ENCODE data around the gene ELF4. TPM values are rescaled to one million over a fixed set of nuclear protein-coding genes. Genes with fewer than 3 reads are reported as not detected.

Gene ELF4
- total and polyA plus RNA-seq, 2 donors = 11.3 to 13.7 TPM

- DNase-seq (ENCODE audit: extremely low spot score) = no peak
- Histone ChIP-seq H3K4me3 (ENCODE audit: low read depth, low read length) (no peak overlapping the region), H3K4me1 (ENCODE audit: insufficient read depth) (peaks cover 1% of the 10 kb centered on the region), H3K36me3 (ENCODE audit: insufficient read depth) (no peaks in the 10 kb centered on the region), H3K27ac (ENCODE audit: low read depth) (no peak overlapping the region)
- 36% methylated on average over 10 of the region's 10 CpGs for WGBS
Measured at GRCh38 chrX:130106071-130106470, 4.2 kb downstream of the ELF4 start.

DNA sequence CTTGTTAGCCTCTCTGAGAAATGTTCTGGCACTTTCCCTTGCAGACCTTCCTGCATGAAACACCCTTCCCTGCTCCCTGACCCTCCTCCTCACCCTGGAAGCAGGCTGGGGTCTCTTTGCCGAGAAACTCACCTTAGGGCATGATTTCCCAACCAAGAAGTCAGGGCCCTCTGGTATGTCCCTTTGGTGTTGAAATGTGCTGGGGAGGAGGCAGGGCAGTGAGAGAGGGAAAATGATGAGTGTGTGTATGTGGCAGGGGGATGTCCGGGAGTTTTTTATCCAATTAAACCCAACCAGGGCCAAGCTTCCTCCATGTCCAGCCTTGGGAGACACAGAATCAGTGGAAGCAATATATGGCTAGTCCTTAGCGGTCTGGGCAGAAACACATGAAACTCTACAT, 5.1 kb downstream of the ELF4 start:
- no peak overlapping the region for H3K27ac ChIP-seq (ENCODE audit: low read depth)
- no peak for DNase-seq (ENCODE audit: extremely low spot score)
- H3K4me3 ChIP-seq (ENCODE audit: low read depth, low read length) = no peak overlapping the region
- H3K36me3 ChIP-seq (ENCODE audit: insufficient read depth) = no peaks in the 10 kb centered on the region
- peaks cover 1% of the 10 kb centered on the region for H3K4me1 ChIP-seq (ENCODE audit: insufficient read depth)
- 80% methylated on average over 3 of the region's 3 CpGs for WGBS

DNA sequence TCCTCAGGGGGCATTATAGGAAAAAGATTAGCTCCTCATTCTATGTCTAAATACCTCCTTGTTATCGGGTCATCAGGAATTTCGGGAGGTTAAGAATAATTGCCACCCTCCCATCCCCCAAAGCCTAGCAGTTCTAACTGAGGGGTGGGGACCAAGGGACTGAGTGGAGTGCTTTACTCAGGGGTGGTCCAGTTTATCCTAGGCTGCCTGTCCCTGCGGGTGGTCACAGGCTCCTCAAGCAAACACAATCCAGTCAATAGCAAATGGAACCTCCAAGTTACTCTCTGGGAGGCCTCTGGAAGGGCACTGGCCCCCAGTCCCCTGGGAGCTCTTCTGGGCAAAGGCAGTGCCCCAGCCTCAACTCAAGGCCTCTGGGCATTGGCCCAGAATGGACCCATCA, 6.7 kb downstream of the ELF4 start:
- no peak overlapping the region for H3K27ac ChIP-seq (ENCODE audit: low read depth)
- 53% methylated on average over 3 of the region's 3 CpGs for WGBS
- H3K4me1 ChIP-seq (ENCODE audit: insufficient read depth) = peaks cover 1% of the 10 kb centered on the region

GRCh38 chrX:130100180-130100579, 10.1 kb downstream of the ELF4 start:
- H3K36me3 ChIP-seq (ENCODE audit: insufficient read depth) = no peaks in the 10 kb centered on the region
- H3K4me3 ChIP-seq (ENCODE audit: low read depth, low read length) = no peak overlapping the region
- DNase-seq (ENCODE audit: extremely low spot score) = no peak
- WGBS = 51% methylated on average over 5 of the region's 5 CpGs
- peaks cover 3% of the 10 kb centered on the region for H3K4me1 ChIP-seq (ENCODE audit: insufficient read depth)
- H3K27ac ChIP-seq (ENCODE audit: low read depth) = peak overlapping the region; percentile 64

More for the DNA sequence above, 6.7 kb downstream of the ELF4 start:
- H3K4me3 ChIP-seq (ENCODE audit: low read depth, low read length) = no peak overlapping the region
- no peak for DNase-seq (ENCODE audit: extremely low spot score)
- H3K36me3 ChIP-seq (ENCODE audit: insufficient read depth) = no peaks in the 10 kb centered on the region

DNA sequence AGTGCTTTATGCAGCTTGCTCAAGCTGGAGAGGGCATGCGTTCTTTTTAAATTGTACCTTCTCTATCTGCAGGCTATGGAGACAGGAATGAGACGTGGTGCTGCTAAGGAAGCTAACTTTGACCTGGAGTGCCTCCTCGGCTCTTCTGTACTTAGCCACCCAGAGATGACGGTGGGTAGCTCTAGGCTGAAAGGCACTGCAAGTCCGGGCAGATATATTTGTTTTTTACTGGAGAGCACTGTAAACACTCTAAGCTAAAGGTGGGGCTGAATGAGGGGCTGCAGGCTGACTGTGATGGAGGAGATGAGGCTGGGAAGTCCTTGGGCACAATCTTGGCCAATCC, 12.1 kb downstream of the ELF4 start:
- Histone ChIP-seq H3K27ac (ENCODE audit: low read depth) (peak overlapping the region; percentile 61), H3K4me3 (ENCODE audit: low read depth, low read length) (no peak overlapping the region), H3K36me3 (ENCODE audit: insufficient read depth) (no peaks in the 10 kb centered on the region), H3K4me1 (ENCODE audit: insufficient read depth) (peaks cover 5% of the 10 kb centered on the region)
- WGBS = 48% methylated on average over 5 of the region's 5 CpGs
- DNase-seq (ENCODE audit: extremely low spot score) = no peak

DNA sequence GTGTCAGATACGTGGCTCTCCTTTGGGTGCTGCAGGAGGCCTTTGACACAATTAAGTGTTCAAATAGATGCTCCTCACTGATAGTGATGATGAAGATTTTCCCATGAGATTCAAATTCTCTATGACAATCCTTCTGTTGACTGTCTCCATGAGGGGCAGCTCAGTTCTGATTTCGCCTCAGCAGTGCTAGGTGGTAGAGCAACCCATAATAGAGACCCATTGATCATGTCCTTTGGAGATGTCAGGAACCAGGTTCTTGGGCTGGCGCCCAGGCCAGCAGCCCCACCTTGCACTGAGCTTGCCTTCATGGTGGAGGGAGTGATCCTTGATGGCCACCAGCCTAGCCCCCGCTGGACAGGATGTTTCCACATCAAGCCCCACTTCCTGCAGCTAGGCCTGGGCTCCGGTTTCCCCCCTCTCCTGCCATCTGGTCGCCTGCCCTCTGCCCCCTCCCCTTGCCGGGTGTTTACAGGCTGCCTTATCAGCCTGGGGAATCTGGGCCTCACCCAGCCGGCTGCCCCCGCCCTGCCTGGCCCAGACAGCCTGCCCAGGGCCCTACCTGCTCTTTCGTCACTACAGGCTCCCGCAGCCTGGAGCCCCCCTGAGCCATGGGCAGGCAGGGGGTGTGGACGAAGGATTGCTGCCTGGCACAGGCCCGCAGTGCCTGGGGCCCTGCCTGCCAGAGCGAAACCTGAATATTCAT, 12.6 kb downstream of the ELF4 start:
- DNase-seq (ENCODE audit: extremely low spot score) = no peak
- Histone ChIP-seq H3K27ac (ENCODE audit: low read depth) (peak overlapping the region; percentile 61), H3K4me1 (ENCODE audit: insufficient read depth) (peaks cover 5% of the 10 kb centered on the region), H3K36me3 (ENCODE audit: insufficient read depth) (no peaks in the 10 kb centered on the region), H3K4me3 (ENCODE audit: low read depth, low read length) (no peak overlapping the region)
- 53% methylated on average over 14 of the region's 14 CpGs for WGBS

- H3K36me3 ChIP-seq (ENCODE audit: insufficient read depth) = no peaks in the 10 kb centered on the region
- WGBS = 81% methylated on average over 6 of the region's 6 CpGs
Measured at GRCh38 chrX:130095249-130096030, 14.9 kb downstream of the ELF4 start.

DNA sequence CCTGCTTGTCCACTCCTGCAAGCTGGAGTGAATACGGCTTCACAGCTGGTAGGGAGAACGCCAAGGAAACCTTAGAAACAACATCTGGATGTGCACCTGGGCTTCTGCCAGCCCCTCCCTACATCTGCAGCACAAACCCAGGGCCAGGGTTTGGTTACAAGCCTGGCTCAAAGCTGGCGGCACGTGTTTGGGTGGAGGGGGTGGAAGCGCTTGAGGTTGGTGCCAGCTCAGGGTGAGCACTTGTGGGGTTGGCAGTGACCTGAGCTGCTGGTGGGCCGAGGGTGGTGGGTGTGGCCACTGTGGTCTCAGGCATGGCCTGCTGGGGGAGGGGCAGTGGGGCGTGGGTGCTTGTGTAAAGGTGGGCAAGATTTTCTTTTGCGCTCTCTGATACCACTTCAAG, 15.6 kb downstream of the ELF4 start:
- no peak overlapping the region for H3K4me3 ChIP-seq (ENCODE audit: low read depth, low read length)
- no peaks in the 10 kb centered on the region for H3K36me3 ChIP-seq (ENCODE audit: insufficient read depth)
- no peak for DNase-seq (ENCODE audit: extremely low spot score)
- H3K27ac ChIP-seq (ENCODE audit: low read depth) = no peak overlapping the region
- peaks cover 6% of the 10 kb centered on the region for H3K4me1 ChIP-seq (ENCODE audit: insufficient read depth)
- 71% methylated on average over 8 of the region's 8 CpGs for WGBS

More at GRCh38 chrX:130095249-130096030, 14.9 kb downstream of the ELF4 start:
- DNase-seq (ENCODE audit: extremely low spot score) = no peak
- Histone ChIP-seq H3K4me3 (ENCODE audit: low read depth, low read length) (no peak overlapping the region), H3K27ac (ENCODE audit: low read depth) (no peak overlapping the region), H3K4me1 (ENCODE audit: insufficient read depth) (peaks cover 6% of the 10 kb centered on the region)

GRCh38 chrX:130093271-130093670, 17.0 kb downstream of the ELF4 start:
- 84% methylated on average over 2 of the region's 2 CpGs for WGBS
- no peak overlapping the region for H3K27ac ChIP-seq (ENCODE audit: low read depth)
- DNase-seq (ENCODE audit: extremely low spot score) = no peak
- no peaks in the 10 kb centered on the region for H3K36me3 ChIP-seq (ENCODE audit: insufficient read depth)
- no peak overlapping the region for H3K4me3 ChIP-seq (ENCODE audit: low read depth, low read length)
- H3K4me1 ChIP-seq (ENCODE audit: insufficient read depth) = peaks cover 5% of the 10 kb centered on the region

DNA sequence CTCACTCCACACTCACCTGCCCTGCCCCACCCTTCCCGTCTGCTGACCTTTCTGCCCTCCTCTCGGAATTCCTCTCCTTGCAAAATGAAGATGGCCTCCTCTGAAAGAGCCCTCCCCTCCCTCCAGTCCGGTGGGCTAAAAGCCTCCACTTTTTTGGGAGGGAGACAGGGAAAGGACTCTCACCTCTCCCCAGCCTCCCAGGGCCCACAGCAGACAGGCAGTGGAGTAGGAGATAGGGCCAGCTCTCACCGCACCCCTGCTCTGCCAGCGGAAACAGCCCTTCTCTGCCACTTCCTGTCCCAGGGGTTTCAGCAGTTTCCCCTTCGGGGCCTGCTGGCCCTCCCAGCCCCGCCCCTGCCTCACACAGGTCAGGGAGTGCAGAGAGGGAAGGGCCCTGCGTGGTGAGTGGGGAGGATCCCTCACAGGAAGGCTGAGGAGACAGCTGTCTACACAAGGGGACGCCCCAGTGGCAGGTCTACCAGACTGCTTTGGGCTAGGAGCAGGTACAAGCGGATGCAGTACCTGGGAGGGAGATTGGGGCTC, 18.2 kb downstream of the ELF4 start:
- no peak for DNase-seq (ENCODE audit: extremely low spot score)
- Histone ChIP-seq H3K36me3 (ENCODE audit: insufficient read depth) (no peaks in the 10 kb centered on the region), H3K4me3 (ENCODE audit: low read depth, low read length) (no peak overlapping the region), H3K4me1 (ENCODE audit: insufficient read depth) (peaks cover 3% of the 10 kb centered on the region), H3K27ac (ENCODE audit: low read depth) (peak overlapping the region; percentile 59)
- WGBS = 57% methylated on average over 10 of the region's 10 CpGs

DNA sequence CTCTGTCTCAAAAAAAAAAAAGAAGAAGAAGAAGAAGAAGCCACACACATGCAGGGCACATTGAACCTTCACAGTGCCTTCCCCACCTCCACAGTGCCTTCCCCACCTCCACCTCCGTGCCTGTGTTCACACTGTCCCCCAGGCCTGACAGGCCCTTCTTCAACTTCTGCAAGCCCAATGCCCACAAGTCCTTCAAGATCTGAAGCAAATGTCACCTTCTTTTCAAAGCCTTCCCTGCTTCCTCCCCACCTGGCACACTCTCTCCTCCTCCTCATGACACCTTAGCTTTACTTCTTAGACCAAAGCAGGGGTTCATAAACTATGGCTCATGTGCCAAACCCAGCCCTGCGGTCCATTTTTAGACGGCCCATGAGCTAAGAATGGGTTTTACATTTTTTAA, 19.9 kb downstream of the ELF4 start:
- DNase-seq (ENCODE audit: extremely low spot score) = no peak
- WGBS = 81% methylated on average over 3 of the region's 3 CpGs
- Histone ChIP-seq H3K36me3 (ENCODE audit: insufficient read depth) (no peaks in the 10 kb centered on the region), H3K27ac (ENCODE audit: low read depth) (no peak overlapping the region), H3K4me3 (ENCODE audit: low read depth, low read length) (no peak overlapping the region), H3K4me1 (ENCODE audit: insufficient read depth) (peaks cover 3% of the 10 kb centered on the region)

DNA sequence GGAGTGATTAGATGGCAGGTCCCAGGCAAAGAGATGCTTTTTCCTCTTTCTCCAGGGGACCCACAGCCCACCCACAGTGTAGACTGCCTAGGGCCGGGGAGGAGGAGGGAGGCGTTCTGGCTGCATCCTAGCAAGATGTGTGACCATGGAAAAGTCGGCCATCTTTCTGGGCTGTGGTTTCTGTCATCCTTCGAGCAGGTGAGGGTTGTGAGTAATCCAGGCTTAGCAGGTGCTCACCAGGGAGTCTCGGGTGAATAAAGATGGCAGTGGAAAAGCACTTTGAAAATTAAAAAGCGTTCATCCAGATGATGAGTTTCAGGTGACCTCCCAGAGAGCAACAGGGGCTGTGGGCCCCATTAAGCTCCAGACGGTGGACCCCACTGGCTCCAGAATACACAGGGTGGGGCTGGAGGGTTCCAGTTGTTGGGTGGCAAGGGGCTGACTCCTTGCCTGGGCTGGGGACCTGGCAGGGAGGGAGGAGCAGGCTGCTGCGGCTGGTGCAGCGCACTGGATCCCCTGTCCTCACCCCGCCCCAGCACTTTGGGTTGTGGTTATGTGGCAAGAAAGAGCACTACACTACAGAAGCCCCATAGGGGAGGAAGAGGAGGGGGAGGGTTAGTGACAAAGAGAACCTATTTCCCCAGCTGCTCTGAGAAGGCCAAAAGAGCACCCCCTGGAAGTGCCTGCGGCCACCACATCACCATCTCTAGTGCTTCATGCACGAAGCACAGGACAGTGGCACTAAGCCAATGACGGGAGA, 23.7 kb downstream of the ELF4 start:
- peak overlapping the region; percentile 5 for H3K27ac ChIP-seq (ENCODE audit: low read depth)
- 69% methylated on average over 13 of the region's 13 CpGs for WGBS
- DNase-seq (ENCODE audit: extremely low spot score) = no peak
- H3K4me3 ChIP-seq (ENCODE audit: low read depth, low read length) = no peak overlapping the region
- H3K36me3 ChIP-seq (ENCODE audit: insufficient read depth) = peaks cover 2% of the 10 kb centered on the region
- no peaks in the 10 kb centered on the region for H3K4me1 ChIP-seq (ENCODE audit: insufficient read depth)

DNA sequence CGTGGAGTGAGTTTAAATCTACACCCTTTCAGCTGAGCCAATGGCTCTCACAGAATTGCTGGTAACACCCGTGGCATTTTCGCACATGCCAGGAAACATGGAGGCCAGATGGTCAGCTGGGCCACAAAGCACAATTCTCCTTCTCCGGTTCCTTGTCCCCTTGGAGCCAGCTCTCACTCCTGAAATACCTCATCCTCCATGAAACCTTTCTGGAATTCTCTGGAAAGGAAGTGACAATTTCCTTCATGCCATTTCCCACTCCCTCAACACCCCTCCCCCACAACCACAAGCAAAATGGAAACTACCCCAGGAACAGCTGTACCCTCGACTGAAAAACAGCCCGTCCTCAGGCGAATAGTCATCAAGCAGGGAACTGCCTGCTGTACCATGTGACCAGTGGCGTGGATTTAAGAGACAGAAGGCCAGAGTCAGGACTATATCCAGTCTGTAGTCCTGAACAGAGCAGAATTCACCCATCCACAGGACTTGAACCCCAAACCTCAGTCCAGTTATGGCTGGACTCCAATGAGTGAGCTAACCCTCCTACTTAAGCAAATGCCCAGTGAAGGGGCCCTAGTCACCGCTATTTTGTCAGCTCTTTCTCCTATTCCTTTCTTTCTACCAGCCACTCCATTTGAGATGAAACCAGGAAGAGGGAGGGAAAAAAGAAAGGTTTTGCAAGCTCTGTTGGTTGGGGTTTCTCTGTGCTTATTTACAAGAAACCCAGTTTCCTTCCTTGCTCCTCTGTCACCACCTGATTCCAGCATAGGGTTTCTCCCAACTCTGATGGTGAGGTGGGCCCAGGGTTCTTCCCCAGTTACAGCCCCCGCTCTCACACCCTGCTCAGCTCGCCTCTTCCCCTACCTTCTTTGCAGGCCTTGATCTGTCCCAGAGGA, 24.5 kb downstream of the ELF4 start:
- H3K4me3 ChIP-seq (ENCODE audit: low read depth, low read length) = no peak overlapping the region
- no peak for DNase-seq (ENCODE audit: extremely low spot score)
- 69% methylated on average over 11 of the region's 11 CpGs for WGBS
- no peaks in the 10 kb centered on the region for H3K4me1 ChIP-seq (ENCODE audit: insufficient read depth)
- H3K36me3 ChIP-seq (ENCODE audit: insufficient read depth) = peaks cover 2% of the 10 kb centered on the region
- H3K27ac ChIP-seq (ENCODE audit: low read depth) = peak overlapping the region; percentile 5

All from urinary bladder (tissue), 4 donors.